ENCODE data around the gene SPATA3.

Gene SPATA3

DNA sequence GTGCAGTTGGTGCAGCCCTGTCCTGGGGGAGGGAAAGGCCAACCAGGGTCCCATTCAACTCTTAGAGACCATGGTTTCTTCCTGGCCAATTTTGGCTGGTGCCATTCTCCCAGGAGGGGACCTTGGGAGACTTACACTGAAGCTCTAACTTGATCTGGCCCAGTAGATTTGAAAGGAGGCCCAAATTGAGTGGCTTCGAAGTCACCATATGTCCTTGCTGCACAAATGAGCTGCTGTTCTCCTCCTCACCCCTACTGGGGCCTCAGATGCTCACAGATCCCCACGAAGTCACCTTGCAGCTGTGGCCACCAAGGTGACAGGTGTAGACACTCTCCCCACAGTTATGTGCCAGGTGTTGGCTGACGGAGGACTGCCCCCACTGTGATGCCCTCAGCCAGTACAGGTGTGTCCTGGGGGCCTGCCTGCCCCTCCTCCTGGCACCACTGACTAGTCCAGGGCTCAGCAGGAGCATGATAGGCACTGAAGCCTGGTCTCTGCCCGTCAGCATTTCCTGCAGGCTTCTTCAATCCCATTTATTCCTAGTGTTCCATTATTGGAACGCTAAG is 36.7 kb downstream of the SPATA3 start:
- no peak for DNase-seq

DNA sequence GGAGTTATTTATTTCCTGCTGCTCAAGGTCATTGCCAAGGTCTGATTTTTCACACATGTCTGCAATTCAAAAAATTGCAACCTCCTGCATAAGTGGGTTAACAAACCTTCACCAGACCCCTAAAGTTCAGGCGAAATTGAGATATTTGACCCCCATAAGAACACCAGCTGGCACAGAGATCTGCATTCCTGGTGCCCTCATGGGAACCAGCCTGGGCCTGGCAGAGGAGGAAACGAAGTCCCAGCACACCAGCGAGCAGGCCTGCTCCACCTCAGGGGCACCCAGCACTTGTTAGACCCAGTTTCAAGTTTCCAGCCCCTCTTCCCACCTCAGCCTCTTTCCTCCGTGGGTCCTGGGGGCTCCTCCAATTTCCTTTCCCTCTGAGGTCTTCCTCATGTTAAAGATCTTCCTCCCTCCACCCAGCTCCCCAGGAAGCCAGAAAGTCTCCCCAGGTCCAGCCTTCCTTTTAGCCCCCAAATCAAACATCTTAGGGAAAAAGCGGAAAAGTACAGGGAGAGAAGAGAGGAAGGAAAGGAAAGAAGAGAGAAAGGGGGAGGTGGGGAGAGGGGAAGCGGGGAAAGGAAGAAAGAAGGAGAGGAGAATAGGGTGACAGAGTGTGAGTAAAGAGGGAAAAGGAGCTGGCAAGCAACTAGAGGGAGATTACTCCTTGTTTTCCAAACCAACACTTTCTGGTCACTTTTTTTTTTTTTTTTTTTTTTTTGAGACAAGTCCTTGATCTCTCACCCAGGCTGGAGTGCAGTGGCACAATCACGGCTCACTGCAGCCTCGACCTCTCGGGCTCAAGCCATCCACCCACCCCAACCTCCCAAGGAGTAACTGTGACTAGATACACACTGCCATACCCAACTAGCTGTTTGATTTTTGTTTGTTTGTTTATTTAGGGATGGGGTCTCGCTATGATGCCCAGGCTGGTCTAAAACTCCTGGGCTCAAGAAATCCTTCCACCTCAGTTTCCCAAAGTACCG is 37.5 kb downstream of the SPATA3 start:
- no peak for DNase-seq

DNA sequence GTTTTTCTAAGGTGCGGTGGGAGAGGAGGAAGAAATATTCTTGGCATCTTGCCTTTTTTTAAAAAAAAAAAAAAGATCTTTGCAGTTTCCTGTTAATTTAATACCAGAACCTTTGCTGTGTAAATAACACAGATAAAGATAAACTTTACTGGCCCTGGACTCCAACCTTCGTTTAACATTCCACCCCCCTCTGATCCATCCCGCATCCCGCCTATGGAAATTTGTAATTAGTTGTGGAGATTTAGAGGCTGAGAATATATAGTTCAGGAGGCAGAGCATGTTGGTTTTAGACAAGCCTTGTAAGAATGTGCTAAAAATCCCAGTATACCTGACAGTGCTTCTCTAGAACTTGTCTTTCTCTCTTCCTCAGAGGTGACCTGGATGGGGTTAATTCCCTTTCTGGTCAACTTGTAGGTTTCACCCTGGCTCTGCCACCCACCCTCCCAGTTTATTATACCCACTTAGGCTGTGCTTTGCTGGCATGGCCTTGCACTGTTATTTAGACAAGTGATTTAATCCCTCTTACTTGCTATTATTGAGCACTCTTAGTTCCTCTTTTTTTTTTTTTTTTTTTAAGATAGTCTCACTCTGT is 38.5 kb downstream of the SPATA3 start:
- DNase-seq, result no peak

DNA sequence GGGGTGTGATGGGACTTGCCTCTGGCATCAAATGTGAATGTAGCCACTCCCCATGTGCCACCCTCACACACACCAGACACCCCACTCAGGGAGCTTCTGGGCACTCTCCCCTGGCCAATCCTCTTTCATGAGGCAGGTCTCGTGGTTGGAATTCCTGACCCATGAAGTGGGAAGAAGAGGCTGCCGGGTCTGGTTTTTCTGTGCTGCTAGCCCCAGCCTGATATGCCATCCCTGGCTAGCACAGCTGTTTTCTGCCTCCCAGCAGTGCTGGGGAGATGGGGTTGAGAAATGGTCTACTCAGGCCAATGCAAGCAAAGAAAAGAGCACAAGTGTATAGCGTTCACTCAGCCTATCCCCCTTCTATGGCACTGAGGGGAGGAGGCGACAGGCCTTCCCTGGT is 40.2 kb downstream of the SPATA3 start:
- DNase-seq, result no peak

DNA sequence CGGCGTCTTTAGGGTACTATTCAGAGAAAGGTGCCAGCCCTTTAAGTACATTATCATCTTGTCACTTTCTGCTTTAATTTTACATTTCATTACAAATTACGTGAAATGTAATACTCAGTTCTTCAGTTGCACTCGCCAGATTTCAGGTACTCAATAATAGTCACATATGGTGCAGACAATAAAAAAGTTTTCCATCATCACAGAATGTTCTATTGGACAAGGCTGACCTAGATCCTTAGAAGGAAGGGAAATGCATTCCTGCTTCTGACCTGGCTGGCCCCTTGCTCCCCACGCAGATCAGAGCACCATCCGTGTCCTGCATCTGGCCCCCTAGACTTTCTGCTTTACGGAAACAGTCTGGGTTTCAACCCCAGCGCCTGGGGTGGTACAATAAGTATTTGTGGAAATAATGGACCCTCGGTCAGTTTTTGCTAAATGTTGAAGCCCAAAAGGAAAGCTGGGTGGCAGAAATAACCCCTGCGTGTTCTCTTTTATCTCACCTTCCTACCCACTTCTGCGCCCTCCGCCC is 40.7 kb downstream of the SPATA3 start:
- no peak for DNase-seq

DNA sequence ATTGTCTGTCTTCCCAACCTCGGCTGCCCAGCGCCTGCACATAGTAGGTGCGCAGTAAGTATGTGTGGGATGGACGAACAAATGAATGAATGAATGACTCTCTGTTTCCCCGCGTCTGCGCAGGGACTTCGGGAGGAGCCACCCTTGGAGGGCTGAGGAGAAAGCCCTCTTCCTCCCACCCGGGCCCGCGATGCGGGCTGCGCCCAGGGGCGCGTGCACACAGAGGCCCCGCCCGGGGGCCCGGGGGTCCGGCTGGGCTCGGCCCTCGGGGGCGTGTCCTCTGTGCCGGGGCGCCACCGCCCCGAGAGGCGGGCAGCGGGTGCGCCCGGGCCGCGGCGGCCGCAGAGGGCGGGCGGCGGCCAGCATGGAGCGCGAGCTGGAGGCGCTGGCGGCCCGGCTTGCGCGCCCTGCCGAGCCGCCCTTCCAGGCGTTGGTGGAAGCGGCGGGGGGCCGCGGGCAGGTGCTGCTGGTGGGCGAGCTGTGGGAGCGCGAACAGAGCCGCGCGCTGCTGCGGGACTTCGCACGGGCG is 41.3 kb downstream of the SPATA3 start, which contains the start of gene C2orf72:
C2orf72 (plus strand) TSS at position 322 of the 529 bp plus-strand sequence; CDS start at position 365, 43 bp downstream.
- no peak for DNase-seq

DNA sequence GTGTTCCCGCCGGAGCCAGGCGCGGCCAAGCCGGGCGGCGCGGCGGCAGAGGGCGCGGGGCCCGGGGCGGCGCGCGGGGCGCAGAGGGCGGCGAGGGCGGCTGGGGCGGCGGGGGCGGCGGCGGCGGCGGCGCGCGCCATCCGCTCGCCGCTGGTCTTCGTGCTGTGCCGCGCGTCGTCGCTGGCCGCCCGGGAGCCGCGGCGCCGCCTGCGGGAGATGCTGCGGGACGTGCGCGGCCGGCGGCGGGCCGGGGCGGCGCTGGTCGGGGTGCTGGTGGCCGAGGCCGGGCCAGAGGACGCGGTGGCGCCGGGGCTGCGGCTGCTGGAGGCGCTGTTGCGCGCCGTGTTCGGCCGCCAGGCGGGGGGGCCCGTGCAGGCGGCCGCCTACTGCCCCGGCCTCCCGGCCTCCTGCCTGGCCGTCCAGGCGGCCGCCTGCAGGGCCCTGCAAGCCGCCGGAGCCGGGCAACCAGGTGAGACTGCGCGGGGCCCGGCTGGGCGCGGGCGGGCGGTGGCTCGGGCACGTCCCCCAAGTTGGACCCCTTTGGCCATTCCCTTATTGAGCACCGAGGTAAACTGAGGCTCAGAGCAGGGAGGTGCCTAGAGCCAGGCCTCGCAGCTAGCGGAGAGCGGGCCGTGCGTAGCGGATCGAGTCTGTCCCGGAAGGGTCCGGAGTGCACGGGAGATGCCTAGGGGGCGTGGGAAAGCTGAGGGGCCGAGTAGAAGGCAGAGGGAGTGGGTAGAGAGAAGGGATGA is 42.0 kb downstream of the SPATA3 start:
- DNase-seq, result no peak

DNA sequence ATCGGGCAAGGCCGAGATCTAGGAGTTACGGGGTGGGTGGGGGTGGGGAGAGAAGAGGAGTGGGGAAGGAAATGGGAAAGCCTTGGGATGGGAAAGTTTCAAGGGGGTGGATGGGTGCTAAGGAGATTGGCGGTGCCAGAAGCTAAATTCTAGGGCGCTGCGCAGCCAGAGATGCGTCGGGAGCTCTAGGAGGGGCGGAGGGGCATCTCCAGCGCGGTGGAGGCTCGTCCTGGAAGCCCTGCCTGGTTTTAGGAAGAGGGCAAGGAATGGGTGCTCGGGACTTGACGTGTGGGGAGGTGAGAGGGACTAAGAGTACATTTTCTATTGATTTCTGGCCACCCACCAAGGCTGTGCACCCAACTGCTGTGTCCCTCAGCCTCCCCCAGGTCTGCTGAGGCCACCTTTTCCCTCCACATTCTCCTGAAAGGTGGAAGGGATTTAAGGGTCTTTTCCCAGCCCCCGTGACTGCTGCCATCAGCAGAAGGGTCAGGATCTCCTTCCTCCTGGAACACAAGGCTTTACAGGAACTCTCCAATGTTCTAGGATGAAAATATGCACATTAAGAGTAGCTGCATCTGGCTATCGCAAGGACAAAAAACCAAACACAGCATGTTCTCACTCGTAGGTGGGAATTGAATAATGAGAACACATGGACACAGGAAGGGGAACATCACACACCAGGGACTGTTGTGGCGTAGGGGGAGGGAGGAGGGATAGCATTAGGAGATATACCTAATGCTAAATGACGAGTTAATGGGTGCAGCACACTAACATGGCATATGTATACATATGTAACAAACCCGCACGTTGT is 42.8 kb downstream of the SPATA3 start:
- DNase-seq, result no peak

DNA sequence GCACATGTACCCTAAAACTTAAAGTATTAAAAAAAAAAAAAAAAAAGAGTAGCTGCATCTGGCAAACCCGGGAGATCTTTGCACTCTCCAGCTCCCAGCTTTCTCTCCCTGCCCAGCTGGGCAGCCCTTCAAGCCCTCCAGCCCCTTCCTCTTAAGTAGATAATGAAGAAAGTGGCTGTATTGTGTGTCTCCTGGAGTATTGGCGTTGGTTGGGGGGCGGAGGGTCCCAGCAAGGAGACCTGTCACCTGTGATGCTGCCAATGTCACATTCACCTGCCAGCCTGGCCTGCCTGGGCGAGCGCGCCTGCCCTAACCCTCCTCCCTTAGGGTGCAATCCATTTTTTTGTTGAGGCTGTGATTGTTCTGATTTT is 43.4 kb downstream of the SPATA3 start:
- DNase-seq, result no peak

DNA sequence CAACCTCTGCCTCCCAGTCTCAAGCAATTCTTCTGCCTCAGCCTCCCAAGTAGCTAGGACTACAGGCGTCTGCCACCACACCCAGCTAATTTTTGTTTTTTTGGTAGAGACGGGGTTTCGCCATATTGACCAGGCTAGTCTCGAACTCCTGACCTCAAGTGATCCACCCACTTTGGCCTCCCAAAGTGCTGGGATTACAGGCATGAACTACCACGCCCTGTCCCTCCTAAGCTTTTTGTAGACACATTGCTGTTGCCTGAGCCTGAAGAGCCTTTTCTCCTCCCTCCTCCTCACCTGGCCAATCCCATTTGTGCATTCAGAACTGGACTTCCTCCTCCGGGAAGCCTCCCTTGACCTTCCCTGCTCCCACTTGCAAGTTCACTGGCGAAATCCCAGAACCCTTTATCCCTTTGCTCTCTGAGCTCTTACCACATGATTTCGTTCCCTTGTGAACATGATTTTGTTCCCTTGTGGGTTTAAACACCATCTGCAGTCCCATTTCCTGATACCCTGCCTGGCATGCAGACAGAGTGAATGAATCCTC is 44.0 kb downstream of the SPATA3 start:
- no peak for DNase-seq

DNA sequence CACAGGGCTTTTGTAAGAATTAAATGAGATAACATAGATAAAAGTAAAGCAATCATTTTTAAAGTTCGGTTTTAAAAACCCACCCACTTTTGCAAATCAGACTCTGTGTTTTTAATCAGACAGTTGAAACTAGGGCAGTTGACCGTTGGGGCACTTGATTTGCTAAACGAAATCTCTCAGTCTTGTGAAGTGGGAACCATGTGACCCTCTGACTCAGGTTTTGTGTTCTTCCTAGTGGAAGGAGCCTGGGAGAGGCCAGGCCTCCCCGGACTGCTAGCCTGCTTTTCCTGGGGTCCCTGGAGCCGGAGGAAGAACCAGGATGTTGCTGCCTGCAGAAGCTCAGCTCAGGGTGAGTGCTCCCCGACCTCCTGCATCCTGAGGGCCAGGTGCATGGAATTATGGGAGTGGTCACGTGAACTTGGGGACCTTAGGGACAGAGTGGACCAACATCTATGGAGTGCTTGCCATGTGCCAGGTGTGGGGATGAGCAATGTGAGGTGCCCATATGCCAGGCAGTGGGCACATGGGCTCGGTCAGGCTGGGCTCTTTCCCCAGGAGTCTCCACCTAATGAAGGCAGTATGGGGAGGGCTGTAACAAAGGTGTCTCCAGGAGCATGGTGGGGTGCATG is 45.3 kb downstream of the SPATA3 start:
- DNase-seq, result no peak

DNA sequence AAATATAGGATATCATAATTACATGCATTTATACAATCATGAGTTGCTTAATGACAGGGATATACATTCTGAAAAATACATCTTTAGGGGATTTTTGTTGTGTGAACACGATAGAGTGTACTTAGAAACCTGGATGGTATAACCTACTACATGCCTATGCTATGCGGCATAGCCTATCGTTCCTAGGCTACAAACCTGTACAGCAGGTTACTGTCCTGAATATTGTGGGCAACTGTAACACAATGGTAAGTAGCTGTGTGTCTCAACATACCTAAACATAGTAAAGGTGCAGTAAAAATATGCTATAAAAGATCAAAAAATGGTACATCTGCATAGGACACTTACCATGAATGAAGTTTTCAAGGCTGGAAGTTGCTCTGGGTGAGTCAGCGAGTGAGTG is 47.9 kb downstream of the SPATA3 start:
- no peak for DNase-seq

DNA sequence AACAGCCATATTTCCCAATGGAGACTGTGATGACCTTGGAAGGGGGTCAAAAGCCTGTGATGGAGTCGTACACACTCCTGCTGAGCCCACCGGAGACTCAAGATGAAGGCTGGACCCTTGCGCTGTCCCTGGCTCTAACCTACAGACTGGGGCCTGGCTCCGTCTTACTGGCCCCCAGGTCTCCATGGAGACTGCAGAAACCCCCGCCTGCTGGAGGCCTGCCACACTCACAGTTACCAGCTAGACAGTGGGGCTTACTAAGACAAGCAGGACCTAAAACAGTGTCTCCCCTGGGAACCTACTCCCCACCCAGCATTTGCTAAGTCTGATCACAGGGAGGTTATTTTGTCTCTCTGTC is 51.0 kb downstream of the SPATA3 start:
- DNase-seq, result no peak

DNA sequence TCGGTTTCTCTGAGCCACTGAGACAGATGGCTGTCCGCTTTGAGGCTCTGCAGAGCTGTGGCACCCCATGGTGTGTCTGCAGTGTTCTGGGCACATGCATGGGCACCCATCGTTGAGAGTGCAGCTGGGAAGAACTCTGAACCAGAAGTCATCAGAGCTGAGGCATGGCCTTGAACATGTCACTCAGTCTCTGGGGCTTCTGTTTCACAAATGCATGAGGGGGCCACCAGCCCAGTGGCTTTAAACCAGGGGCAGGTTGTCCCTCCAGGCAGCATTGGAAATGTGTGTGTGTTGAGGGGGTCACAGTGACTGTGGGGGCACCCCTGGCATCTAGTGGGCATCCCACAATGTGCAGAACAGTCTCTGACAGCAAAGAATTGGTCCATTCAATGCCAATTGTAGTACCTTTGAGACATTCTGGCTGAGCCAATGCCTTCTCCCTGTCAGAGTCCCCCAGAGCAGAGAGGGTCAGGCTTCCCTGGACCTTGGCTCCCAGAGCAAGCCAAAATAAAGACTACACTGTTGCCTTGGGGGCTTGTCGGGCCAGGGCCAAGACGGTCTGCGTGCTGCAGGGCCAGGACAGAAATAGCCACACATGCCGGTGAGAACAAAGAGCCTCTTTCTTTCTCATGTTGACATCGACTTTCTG is 51.5 kb downstream of the SPATA3 start:
- no peak for DNase-seq

DNA sequence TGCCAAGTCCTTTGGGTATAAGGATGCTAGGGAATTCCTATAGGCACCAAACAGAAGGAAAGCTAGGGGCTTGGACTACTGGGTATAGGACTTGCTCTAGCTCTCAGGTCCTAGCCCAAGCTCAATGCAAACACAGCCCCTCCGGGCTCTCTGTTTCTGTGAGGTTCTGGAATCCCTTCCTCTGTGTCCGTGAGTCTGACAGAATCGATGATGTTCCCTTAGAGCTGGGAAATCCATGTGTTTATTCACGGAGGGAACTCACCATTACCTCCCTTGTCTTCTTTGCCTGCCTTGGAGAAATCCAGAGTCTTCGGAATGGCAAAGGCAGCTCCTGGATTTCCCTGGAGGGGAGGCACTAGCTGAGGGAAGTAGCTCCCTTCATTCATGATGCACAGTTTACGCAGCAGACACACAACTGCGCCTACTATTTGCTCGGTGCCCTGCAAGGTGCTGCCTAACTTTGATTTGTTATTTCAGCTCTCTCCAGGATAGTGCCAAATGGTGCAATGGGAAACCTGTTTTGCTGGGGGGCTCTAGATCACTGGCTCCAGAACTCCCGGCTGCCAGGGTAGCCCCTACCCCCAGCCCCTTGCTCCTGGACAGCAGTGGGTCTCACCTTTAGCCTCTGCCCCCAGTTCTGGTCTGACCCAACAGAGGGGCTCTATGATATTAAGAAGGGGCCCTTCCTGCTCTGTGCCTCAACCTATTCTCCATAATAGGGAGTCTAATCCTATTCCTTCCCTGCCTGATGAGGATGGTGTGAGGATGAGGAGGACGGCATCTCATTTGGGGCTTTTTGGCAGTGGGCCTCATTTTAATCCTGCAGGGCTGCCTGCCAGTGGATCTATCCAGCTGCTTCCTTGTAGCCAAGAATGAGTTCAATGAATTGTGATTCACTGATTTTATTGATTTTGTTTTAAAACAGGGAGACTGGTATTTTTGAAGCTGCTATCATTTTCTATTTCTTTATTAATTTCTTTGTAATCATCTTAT is 52.3 kb downstream of the SPATA3 start:
- no peak for DNase-seq

DNA sequence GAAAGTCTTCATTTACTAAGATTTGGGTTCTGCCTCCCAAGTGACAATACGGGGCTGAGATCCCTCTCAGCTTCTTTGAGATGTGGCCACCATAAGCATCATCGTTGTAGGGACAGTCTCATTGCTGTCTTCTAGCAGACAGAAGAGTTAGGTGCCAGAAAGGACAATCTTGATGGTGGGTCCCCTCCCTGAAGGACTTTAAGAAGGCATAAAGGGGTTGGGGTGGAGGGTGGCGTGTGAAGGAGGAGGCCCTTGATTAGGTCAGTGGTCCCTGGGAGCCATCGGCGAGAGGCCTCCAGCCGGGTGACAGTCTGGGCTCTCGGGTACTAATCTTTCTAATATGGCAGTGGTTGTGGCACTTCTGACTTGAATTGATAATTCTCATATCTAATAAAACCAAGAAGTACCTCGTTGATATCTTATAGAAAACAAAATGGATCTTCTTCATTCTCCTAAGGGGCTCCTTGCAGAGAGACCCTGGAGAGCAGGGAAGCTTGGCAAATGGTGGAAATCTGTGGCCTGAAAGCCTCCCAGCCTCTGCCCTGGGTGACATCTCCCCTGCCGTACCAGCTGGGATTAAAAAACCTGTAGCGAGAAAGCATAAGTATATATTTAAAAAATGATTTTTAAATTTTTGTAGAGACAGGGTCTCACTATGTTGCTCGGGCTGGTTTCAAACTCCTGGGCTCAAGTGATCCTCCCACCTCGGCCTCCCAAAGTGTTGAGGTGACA is 53.5 kb downstream of the SPATA3 start:
- DNase-seq, result no peak

DNA sequence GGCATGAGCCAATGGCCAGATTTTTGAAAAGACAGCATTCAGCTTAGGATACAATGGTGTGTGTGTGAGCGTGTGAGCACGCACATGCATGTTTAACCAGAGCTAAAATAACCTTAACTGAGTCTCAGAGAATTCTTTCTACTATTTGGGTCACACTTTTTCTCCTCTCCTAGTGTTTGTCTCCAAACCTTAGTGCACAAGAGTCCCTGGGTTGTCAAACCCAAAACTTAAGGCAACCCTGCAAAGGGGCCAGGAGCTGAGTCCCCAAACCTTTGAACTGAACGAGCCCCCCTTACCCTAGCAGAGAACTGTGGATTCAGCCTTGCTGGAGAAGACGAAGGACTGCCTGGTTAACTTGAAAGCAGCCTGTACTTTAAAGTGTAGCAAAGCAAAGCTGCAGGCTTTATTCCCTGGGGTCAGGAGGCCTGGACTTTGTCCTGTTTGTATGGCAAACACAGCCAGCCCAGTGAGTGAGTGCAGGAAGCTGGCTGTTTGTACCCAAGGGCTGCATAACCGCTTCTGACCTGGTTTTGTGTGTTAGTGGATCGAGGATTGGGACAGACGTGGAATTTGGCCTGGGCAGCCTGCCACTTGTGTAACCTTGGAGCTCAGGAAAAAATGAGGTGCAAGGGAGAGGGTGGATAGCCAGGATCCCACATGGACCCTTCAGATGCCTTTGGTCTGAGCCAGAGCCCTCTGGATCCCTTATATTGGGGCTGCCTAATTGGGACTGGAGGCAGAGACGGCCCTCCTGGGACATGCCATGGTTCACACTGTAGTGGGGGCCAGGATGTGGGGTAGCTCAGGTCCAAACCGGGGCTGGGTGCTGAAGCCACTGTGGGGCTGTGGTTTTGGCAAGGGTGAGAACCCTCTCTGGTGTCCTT is 54.3 kb downstream of the SPATA3 start:
- no peak for DNase-seq
